Fibroblast of mammary gland (primary cell): Measurements from ENCODE around the gene POU2AF1.

Source experiments
- DNase-seq: peaks from one replicate; pipeline ENCODE4 v3.0.0-alpha.2; 2010; ENCODE audit warnings: low read depth
- H3K4me3 ChIP-seq: 2 replicates; pipeline ENCODE4 v1.5.1; 2011; ENCODE audit warnings: low read depth, mild to moderate bottlenecking, low read length, moderate library complexity; ENCODE audit not compliant: control insufficient read depth
- CTCF ChIP-seq: conservative IDR thresholded peaks from 2 replicates; pipeline ENCODE4 v1.5.1; 2011; ENCODE audit warnings: low read depth, low read length, inconsistent platforms; ENCODE audit not compliant: control insufficient read depth, insufficient read depth

Gene POU2AF1

GRCh38 chr11:111358038-111359001 is 20.8 kb downstream of the POU2AF1 start:
- no peak overlapping the region for H3K4me3 ChIP-seq
- no peak for DNase-seq
- TF ChIP-seq CTCF, result no peak

GRCh38 chr11:111357150-111358037 is 21.7 kb downstream of the POU2AF1 start:
- no peak for DNase-seq
- no peak for TF ChIP-seq CTCF
- H3K4me3 ChIP-seq, result no peak overlapping the region

GRCh38 chr11:111356660-111357048 is 22.4 kb downstream of the POU2AF1 start:
- no peak for DNase-seq
- TF ChIP-seq CTCF, result no peak
- H3K4me3 ChIP-seq, result no peak overlapping the region

GRCh38 chr11:111355956-111356659 is 23.0 kb downstream of the POU2AF1 start:
- no peak for DNase-seq
- no peak for TF ChIP-seq CTCF
- H3K4me3 ChIP-seq, result no peak overlapping the region

- no peak for DNase-seq
- TF ChIP-seq CTCF, result no peak
- no peak overlapping the region for H3K4me3 ChIP-seq
Observed at GRCh38 chr11:111355101-111355500, 24.0 kb downstream of the POU2AF1 start.

GRCh38 chr11:111354601-111354891 is 24.5 kb downstream of the POU2AF1 start:
- no peak for DNase-seq
- no peak overlapping the region for H3K4me3 ChIP-seq
- no peak for TF ChIP-seq CTCF
